Measurements from ENCODE around the gene NFIA.
"Not testable (repeated sequence)": the region's sequence is repeated elsewhere in the genome, so short reads cannot be mapped to it uniquely, and the experiment has no call there.

The NFIA gene

DNA sequence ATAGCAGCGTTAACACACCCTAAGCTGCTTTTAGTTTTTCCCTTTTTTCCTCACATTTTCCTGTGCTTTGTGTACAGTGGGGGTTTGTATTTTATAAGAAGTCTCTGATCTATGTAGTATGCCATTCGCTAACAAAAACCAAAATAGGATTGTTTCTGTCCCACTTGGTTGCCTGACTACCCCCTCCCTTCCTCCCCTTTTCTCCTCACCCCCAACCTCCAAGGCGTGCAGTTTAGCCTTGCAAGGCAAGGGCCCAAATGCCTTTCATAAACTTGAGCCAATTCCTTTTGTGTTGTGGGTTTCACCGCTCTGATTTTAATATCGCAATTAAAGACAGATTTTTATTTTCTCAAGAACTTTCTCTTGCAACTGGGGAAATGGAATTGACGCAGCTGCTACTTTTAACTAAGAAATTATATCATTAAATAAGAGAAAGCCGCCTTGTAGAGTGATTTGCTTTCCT is 365.6 kb downstream of the NFIA start:
- no peak for DNase-seq

GRCh38 chr1:61448914-61449313 is 366.6 kb downstream of the NFIA start:
- DNase-seq = no peak

- no peak for DNase-seq
Measured at GRCh38 chr1:61449410-61449809, 367.0 kb downstream of the NFIA start.

GRCh38 chr1:61450454-61450853 is 368.1 kb downstream of the NFIA start:
- no peak for DNase-seq

DNA sequence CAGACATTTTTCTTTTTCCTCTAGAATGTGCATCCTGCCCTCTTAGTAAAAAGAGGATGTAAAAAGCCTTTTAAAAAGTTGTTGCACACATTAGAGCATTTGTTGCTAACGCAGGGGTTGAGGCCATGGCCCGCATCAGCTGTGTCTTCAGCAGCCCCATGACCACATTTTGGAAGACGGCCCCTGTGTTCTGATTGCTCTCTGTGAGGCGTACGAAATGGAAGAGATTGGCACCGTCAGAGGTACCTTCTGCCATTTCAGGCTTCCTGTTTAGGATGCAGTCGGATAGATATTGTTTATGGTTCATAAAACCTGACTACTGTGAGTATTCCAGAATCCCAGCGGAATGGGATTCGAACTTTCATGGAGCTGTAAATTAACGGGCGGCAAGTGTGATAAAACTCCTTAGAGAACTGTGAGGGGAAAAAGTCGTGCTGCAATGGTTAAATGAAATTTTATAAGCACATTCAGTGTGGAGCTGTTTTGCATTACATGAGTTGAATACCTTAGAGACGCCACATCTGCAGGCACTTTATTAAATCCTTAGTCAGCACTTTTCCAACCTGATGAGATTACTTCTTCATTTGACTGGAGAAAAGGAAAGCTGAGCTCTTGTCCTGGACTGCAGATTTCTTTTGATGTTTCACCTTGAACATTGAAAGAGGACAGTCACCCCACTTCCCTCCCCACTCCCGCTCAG is 368.7 kb downstream of the NFIA start:
- DNase-seq = no peak

GRCh38 chr1:61451572-61451968 is 369.2 kb downstream of the NFIA start:
- no peak for DNase-seq

DNA sequence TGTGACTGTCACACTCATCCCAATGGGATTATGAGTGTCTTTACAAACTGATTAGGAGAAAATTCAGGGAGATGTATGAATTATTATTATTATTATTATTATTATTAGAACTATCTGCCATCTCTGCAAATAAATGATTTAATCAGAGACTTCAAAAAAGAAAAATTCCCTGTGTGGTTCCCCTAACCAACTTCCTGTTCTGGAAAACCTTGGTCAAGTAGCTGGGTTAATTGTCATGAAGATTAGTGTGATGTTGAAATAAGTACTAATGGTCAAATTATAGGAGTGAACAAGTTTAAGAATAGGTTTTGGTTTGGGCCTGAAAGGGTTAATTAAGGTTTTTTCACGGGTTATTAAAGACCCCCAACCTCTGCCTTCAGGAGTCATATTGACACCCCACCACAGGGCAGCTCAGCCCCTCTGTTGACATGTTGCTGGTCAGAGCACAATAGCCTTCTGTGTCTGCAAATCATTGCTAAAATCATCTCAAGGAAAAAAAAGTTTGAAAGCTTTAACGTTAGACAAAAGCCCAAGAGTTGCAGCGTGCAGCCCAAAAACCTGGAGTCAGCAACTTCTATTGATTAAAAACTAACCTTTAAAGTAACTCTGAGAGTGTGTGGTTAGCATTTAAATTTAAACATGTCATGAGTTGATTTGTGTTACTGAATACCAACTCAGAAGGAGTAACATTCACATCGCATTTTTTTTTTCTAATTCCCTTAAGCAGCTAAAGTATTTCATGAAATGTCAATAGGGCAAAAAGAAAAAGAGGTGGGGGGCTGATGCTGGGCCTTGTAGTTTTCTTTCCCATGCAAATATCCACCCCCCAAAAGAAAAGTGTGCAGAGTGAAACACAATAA is 370.0 kb downstream of the NFIA start:
- DNase-seq = no peak

- peak; percentile 36 for DNase-seq
Measured at GRCh38 chr1:61453111-61453961, 371.0 kb downstream of the NFIA start.

- DNase-seq = no peak
Measured at GRCh38 chr1:61455400-61455799, 373.0 kb downstream of the NFIA start.

DNA sequence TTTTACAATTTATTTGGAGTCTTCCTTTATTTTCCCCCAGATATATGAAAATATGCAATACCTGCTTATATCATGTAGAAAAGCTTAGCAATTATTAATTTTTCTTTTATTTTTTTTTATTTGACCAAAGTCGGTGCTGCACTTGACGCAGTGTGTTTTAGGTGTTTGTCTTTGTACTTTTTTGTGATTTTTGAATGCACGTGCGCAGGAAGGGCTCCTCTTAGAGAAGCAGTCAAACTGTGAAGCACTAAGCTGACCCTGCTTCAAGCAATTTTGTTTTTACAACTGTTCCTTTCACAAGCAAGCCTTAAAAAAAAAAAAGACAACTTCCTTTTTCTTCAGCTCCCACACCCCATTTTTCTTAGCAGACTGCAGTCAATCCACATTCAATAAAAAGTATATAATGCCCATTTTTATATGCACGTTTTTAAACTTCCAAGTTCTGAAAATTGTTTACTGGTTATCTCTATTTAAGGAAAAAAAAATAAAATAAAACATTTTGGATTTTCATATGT is 375.2 kb downstream of the NFIA start:
- DNase-seq = no peak

GRCh38 chr1:61459345-61459744 is 377.0 kb downstream of the NFIA start:
- no peak for DNase-seq

DNA sequence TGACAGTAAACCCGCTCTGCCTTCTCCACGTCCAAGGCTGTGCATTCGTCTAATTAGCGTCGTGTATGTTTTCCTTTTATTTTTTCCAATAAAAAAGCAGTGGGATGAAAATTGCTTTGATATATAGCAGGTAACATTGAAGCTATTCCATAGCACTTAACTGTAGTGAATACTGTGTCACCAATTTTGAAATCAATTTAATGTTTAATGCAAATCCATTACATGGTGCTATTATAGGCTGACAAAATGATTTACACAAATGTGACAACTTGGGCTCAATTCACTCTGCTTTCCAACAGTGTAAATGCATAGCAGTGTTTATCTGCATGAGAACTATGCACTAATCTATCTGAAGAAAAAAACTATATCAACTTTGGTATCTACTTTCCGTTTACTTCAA is 377.8 kb downstream of the NFIA start:
- no peak for DNase-seq

GRCh38 chr1:61461406-61462384 is 379.3 kb downstream of the NFIA start:
- DNase-seq = no peak

- no peak for DNase-seq
Measured at GRCh38 chr1:61462628-61463027, 380.3 kb downstream of the NFIA start.

- DNase-seq = no peak
Measured at GRCh38 chr1:61463220-61463619, 380.9 kb downstream of the NFIA start.

GRCh38 chr1:61467836-61468235 is 385.5 kb downstream of the NFIA start:
- not testable (repeated sequence) for DNase-seq

- DNase-seq = no peak
Measured at GRCh38 chr1:61469365-61469764, 387.0 kb downstream of the NFIA start.

DNA sequence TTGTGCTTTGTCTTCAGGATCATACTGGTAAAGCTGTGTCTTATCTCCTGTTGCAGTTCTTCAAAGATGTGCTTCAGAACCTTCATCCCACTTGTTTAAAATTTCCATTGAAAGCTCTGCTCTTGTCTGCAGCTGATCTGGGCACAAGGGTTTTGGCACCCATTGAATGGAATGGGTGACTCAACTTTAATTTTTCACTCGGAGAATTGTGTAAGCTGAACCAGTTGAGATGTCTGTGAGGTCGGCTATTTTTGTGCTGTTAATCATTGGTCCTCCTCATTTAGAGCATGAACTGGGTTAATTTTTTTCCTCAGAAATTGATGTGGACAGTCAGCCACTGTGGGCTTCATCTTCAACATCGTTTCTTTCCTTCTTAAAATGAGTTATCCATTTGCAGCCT is 390.5 kb downstream of the NFIA start:
- no peak for DNase-seq

DNA sequence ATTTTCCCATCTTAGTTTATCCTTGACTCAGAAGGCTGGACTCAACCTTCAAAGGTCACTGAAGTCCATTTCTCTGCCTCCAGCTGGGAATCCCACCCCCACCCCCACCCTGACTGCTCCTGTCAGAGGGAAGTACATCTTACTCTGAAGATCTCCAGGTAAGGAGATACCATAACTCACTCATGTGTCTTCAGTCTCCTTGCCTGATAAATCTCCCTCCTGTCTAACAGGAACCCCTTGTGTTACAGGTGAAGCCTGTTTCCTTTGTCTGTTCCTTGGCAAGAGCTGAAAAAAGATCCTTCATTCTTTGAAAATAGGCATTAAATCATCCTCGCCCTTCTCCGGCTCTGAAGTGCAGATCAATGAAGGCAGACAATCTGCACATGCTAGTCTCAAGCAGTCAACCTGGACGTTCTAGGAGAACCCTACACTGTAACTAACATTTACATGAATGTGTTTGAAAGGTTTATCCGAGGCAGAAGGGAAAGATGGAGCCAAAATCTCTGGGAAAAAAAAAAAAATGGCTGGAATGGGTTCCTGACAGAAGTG is 392.0 kb downstream of the NFIA start:
- no peak for DNase-seq

DNA sequence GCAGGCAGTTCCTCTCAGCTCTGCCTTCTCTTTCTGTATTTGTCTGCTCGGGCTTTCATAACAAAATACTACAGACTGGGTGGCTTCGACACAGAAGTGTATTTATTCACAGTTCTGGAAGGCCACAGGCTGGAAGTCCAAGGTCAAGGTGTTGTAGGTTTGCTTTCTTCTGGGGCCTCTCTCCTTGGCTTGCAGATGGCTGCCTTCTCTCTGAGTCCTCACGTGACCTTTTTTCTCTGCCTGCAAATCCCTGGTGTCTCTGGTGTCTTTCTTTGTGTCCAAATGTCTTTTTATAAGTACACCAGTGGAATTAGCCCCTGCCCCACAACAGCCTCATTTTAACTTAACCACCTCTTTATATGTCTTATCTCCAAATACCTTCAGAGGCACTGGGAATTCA is 392.6 kb downstream of the NFIA start:
- no peak for DNase-seq

DNA sequence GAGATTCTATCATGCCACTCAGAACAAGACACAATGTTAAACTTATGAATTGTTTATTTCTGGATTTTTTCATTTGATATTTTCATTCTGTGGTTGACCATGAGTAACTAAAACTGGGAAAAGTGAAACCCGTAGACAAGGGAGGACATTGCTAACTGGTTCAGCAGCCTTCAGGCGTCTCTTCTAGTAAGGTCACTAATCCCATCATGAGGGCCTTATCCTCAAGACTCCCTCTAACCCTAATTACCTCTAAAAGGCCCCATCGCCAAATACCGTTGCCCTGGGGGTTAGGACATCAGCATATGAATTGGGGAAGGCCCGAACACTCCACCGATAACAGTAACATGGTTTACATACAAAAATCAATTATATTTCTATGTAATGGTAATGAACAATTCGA is 394.9 kb downstream of the NFIA start:
- no peak for DNase-seq
